Uterus (tissue), 2 donors: ENCODE results near the gene HELT.

Experiments
- CTCF ChIP-seq, 4 experiments: fragments of 200-600 bp in 2 of 4; fragments of 450-650 bp in 2 of 4; sonication (generic) in 2 of 4; IDR thresholded peaks; one replicate each; pipeline ENCODE4 v1.5.1; 2016 to 2019; ENCODE audit warnings: antibody characterized with exemption in 4 of 4, mild to moderate bottlenecking in 2 of 4, moderate library complexity in 1 of 4
- POLR2A ChIP-seq, 2 donors: fragments of 450-650 bp; IDR thresholded peaks; one replicate each; pipeline ENCODE4 v1.6.1; 2016; ENCODE audit warnings: antibody characterized with exemption in 2 of 2, mild to moderate bottlenecking in 1 of 2, moderate library complexity in 1 of 2

- no peak for TF ChIP-seq CTCF (IDR thresholded peaks at IDR 0.05)
- no peak for TF ChIP-seq POLR2A (IDR thresholded peaks at IDR 0.05)
These were observed 40.1 kb upstream of the HELT start for GRCh38 chr4:184978211-184978610.
